GM13976 (cell line): ENCODE data around the gene BICD1.

Source experiments
- DNase-seq: peaks from one replicate; pipeline ENCODE4 v3.0.0; 2012; ENCODE audit warnings: low spot score
- CTCF ChIP-seq: IDR thresholded peaks from 2 replicates; pipeline ENCODE4 v1.5.1; 2012; ENCODE audit warnings: borderline replicate concordance, mild to moderate bottlenecking; ENCODE audit not compliant: insufficient read depth; ENCODE audit errors: extremely low read depth, missing control alignments, control extremely low read depth
- in situ Hi-C: fragments of 300-500 bp; cut with MboI; formaldehyde crosslinking; loops from one replicate; pipeline ENCODE4 v1.12.0; 2022; ENCODE audit warnings: low sequenced_read_pairs, mixed read lengths, inconsistent platforms; ENCODE audit not compliant: unreplicated experiment

The BICD1 gene

DNA sequence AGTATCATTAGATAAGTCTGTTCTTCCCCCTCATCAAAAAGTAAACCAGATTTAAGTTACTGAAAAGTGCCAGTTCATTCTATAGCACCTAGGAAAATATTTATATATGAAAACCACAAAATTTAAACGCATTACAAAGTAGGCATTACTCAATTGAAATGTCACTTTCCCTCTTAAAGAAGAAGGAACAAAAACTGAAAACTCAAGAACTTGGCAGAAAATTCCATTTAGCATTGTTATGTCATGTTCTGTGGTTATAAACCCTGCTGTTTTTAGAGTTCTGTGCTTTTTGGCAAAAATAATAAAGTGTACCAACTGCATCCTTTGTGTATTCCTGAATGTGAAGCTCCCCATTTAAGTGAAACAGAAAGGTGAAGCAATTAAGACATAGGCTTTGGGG lies 296.3 kb downstream of the BICD1 start:
- in situ Hi-C loops = no loop called here
- no peak for TF ChIP-seq CTCF
- no peak for DNase-seq

DNA sequence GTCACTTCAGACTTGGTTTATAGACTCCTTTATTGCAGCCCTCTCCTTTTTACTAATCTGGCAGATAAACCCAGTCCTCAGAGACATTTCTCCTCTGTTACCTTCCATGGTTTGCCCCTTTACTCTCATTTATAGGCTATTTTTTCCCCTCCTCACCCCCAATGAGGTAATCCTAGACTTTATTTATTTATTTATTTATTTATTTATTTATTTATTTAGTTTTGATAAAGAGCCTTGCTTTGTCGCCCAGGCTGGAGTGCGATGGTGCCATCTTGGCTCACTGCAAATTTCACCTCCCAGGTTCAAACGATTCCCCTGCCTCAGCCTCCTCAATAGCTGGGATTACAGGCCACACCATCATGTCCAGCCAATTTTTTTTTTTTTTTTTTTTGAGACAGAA lies 301.1 kb downstream of the BICD1 start:
- no peak for TF ChIP-seq CTCF
- no peak for DNase-seq
- in situ Hi-C loops = no loop called here

GRCh38 chr12:32413412-32413811 lies 306.8 kb downstream of the BICD1 start:
- DNase-seq = no peak
- in situ Hi-C loops = no loop called here
- TF ChIP-seq CTCF = no peak

- no peak for TF ChIP-seq CTCF
These were observed 311.6 kb downstream of the BICD1 start for GRCh38 chr12:32418221-32418620.

DNA sequence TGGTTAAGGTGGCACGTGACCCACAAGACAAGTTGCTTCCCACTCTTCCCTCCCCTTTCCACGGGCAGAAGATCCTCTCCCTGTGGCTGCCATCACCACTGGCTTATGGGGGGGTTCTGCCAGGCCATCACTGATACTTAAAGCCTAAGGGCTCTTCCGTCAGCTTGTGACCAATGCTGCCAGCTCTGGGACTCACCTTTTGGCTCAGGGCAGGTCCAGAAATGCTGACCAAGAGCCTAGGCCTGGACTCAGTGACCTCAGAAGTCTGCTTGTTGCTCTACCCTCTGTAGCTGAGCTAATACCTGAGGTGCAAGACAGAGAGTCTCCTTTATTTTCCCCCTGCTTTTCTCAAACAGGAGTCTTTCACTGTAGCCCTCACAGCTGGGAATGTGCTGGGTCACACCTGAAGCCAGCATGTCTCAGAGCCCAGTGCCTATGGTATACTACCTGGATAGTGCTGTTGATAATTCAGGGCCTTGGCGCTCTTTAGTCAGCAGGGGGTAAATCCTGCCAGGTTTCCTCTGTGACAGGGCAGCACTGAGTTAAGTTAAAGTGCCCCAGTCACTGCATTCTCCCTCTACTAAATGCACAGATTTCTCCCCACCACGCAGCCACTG lies 312.4 kb downstream of the BICD1 start:
- no peak for DNase-seq
- in situ Hi-C loops = no loop called here
- TF ChIP-seq CTCF = no peak

More at GRCh38 chr12:32418221-32418620, 311.6 kb downstream of the BICD1 start:
- DNase-seq = no peak
- in situ Hi-C loops = no loop called here

DNA sequence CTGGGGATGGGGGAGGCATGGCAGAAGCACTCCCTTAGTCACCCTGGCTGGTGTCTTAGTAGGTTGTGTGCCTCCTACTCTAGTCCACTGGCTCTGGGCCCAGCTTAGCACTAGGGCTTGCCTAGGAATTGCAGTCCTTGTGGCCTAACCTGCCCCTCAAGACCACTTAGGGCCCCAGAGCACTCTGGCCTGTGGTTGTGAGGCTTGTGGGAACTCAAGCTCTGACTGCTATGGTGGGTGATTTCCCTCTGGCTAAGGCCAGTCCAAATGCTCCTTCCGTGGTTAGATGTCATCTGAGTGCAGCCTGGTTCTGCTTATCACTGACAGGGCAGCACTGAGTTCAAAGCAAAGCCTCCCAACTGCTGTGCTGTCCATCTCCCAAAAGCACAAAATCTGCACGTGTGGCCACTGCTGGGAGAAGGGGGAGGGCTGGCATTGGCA lies 312.9 kb downstream of the BICD1 start:
- in situ Hi-C loops = no loop called here
- no peak for TF ChIP-seq CTCF
- DNase-seq = no peak
